Mesenchymal stem cell (in vitro differentiated cells and primary cell): ENCODE measurements around the gene OR4B1.
"Not testable (repeated sequence)": the region's sequence is repeated elsewhere in the genome, so short reads cannot be mapped to it uniquely, and the experiment has no call there.

Experiments
- DNase-seq: peaks from one replicate; pipeline ENCODE4 v3.0.0-alpha.2; 2013
- H2AFZ ChIP-seq: one replicate; pipeline ENCODE4 v1.6.1; 2013; ENCODE audit warnings: low read depth, mild to moderate bottlenecking, control low read depth, inconsistent platforms, low read length, moderate library complexity
- H2AK5ac ChIP-seq: 2 replicates; pipeline ENCODE4 v1.6.1; 2013; ENCODE audit warnings: low read length, moderate library complexity, mild to moderate bottlenecking, inconsistent platforms; ENCODE audit not compliant: severe bottlenecking
- H2BK120ac ChIP-seq: one replicate; pipeline ENCODE4 v1.6.1; 2013; ENCODE audit warnings: low read depth, mild to moderate bottlenecking, inconsistent platforms, low read length, moderate library complexity
- H2BK12ac ChIP-seq, 2 experiments: one replicate each; pipeline ENCODE4 v1.6.1; 2013; ENCODE audit warnings: inconsistent platforms in 2 of 2, low read length in 2 of 2, mild to moderate bottlenecking in 2 of 2, moderate library complexity in 2 of 2, control low read depth in 1 of 2
- H2BK15ac ChIP-seq: one replicate; pipeline ENCODE4 v1.6.1; 2013; ENCODE audit warnings: mild to moderate bottlenecking, low read depth, inconsistent platforms; ENCODE audit not compliant: poor library complexity, severe bottlenecking
- H2BK5ac ChIP-seq: 2 replicates; pipeline ENCODE4 v1.6.1; 2013; ENCODE audit warnings: low read depth, mild to moderate bottlenecking, low read length, control low read depth, inconsistent platforms; ENCODE audit not compliant: poor library complexity, severe bottlenecking
- H3K14ac ChIP-seq, 2 experiments: one replicate each; pipeline ENCODE4 v1.6.1; 2013; ENCODE audit warnings: inconsistent platforms in 2 of 2, low read length in 2 of 2, control low read depth in 1 of 2, mild to moderate bottlenecking in 1 of 2, moderate library complexity in 1 of 2
- H3K18ac ChIP-seq, 2 experiments: one replicate each; pipeline ENCODE4 v1.6.1; 2013; ENCODE audit warnings: inconsistent platforms in 2 of 2, low read length in 2 of 2, control low read depth in 1 of 2, low read depth in 1 of 2, mild to moderate bottlenecking in 1 of 2
- H3K23ac ChIP-seq, 2 experiments: one replicate each; pipeline ENCODE4 v1.6.1; 2013; ENCODE audit warnings: inconsistent platforms in 2 of 2, low read length in 2 of 2, mild to moderate bottlenecking in 2 of 2, moderate library complexity in 2 of 2, control low read depth in 1 of 2
- H3K27ac ChIP-seq: 2 replicates; pipeline ENCODE4 v1.5.1; 2013; ENCODE audit warnings: mild to moderate bottlenecking, moderate library complexity, low read length, control low read depth, inconsistent platforms; ENCODE audit not compliant: poor library complexity, severe bottlenecking
- H3K27me3 ChIP-seq, 2 experiments: 2 replicates each; pipeline versions ENCODE4 v1.6.1 to v1.7.0; 2013; ENCODE audit warnings: low read length in 2 of 2, mild to moderate bottlenecking in 2 of 2, moderate library complexity in 2 of 2, control low read depth in 1 of 2, inconsistent platforms in 1 of 2; ENCODE audit not compliant: control insufficient read depth in 1 of 2, insufficient read depth in 1 of 2
- H3K36me3 ChIP-seq, 2 experiments: 2 replicates each; pipeline versions ENCODE4 v1.6.1 to v1.7.0; 2013; ENCODE audit warnings: low read length in 2 of 2, control low read depth in 1 of 2, inconsistent platforms in 1 of 2, low read depth in 1 of 2, mild to moderate bottlenecking in 1 of 2; ENCODE audit not compliant: insufficient read depth in 2 of 2, control insufficient read depth in 1 of 2
- H3K4ac ChIP-seq, 2 experiments: one replicate each; pipeline ENCODE4 v1.6.1; 2013; ENCODE audit warnings: inconsistent platforms in 2 of 2, low read length in 2 of 2, mild to moderate bottlenecking in 2 of 2, moderate library complexity in 2 of 2, control low read depth in 1 of 2, low read depth in 1 of 2
- H3K4me1 ChIP-seq: 2 replicates; pipeline ENCODE4 v1.6.1; 2013; ENCODE audit warnings: low read depth, low read length, control low read depth; ENCODE audit not compliant: control insufficient read depth, insufficient read depth
- H3K4me2 ChIP-seq: 2 replicates; pipeline ENCODE4 v1.6.1; 2013; ENCODE audit warnings: low read length, mild to moderate bottlenecking, inconsistent platforms; ENCODE audit not compliant: poor library complexity, severe bottlenecking
- H3K4me3 ChIP-seq, 2 experiments: 2 replicates each; pipeline versions ENCODE4 v1.5.1 to v1.7.0; 2013; ENCODE audit warnings: low read length in 2 of 2, mild to moderate bottlenecking in 2 of 2, control low read depth in 1 of 2, low read depth in 1 of 2; ENCODE audit not compliant: insufficient read depth in 1 of 2
- H3K79me1 ChIP-seq: replicated peaks from 2 replicates; pipeline ENCODE4 v1.6.1; 2013; ENCODE audit warnings: mild to moderate bottlenecking, control low read depth, low read length, inconsistent platforms; ENCODE audit not compliant: poor library complexity, severe bottlenecking
- H3K9ac ChIP-seq: 2 replicates; pipeline ENCODE4 v1.7.0; 2013; ENCODE audit warnings: mild to moderate bottlenecking, low read length, moderate library complexity
- H3K9me3 ChIP-seq: 2 replicates; pipeline ENCODE4 v1.7.0; 2013; ENCODE audit warnings: mild to moderate bottlenecking, low read length; ENCODE audit not compliant: control insufficient read depth
- H4K8ac ChIP-seq: one replicate; pipeline ENCODE4 v1.6.1; 2013; ENCODE audit warnings: inconsistent platforms, mild to moderate bottlenecking, low read length, moderate library complexity
- H4K91ac ChIP-seq: one replicate; pipeline ENCODE4 v1.6.1; 2013; ENCODE audit warnings: mild to moderate bottlenecking, low read length, inconsistent platforms
- WGBS: methylation state at CpG from one replicate; pipeline ENCODE4 v1.1.7; 2013; ENCODE audit warnings: mixed read lengths; 5-methylcytosine and 5-hydroxymethylcytosine counted together

The OR4B1 gene

GRCh38 chr11:48230057-48230456 lies 13.4 kb downstream of the OR4B1 start:
- not testable (repeated sequence) for H2BK12ac ChIP-seq, H3K23ac ChIP-seq, H4K8ac ChIP-seq, H3K14ac ChIP-seq, H3K4me2 ChIP-seq, H3K27ac ChIP-seq, H3K36me3 ChIP-seq, H4K91ac ChIP-seq, H3K4ac ChIP-seq, H2BK15ac ChIP-seq, H2BK5ac ChIP-seq, DNase-seq, H2BK120ac ChIP-seq, H2AFZ ChIP-seq, H3K79me1 ChIP-seq, H3K18ac ChIP-seq, H3K27me3 ChIP-seq, H3K9me3 ChIP-seq, H3K4me1 ChIP-seq, H3K4me3 ChIP-seq, H3K9ac ChIP-seq, H2AK5ac ChIP-seq
- WGBS, result 83% methylated on average over 11 of the region's 11 CpGs

DNA sequence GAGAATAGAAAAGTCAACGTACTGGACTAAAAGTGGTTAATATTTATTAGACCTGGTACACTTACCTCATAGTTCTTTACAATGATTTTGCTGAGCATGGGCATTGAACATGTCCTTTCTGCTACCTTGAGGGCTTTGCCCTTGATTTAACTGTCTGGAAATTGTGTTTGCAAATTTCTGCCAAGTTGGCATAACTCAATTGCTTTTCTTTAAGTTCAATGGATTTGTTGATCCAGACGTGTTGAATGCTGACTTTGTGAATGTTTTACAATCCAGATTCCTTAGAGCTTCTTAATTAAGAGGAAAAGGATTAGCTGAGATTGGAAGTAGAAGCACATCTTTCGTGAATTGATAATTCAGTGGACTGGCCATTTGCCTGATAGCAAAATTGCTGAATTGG lies 21.1 kb downstream of the OR4B1 start:
- H3K27ac ChIP-seq, result no peak overlapping the region

GRCh38 chr11:48242501-48242900 lies 25.9 kb downstream of the OR4B1 start:
- no peak overlapping the region for H2BK5ac ChIP-seq
- no peak overlapping the region for H3K18ac ChIP-seq
- no peak overlapping the region for H2BK15ac ChIP-seq
- no peak overlapping the region for H2AFZ ChIP-seq
- H3K4me2 ChIP-seq, result no peak overlapping the region
- no peak overlapping the region for H3K27ac ChIP-seq
- H2BK120ac ChIP-seq, result no peak overlapping the region
- H4K8ac ChIP-seq, result no peak overlapping the region
- H3K14ac ChIP-seq, result no peak overlapping the region
- WGBS, result 64% methylated on average over 3 of the region's 3 CpGs
- H4K91ac ChIP-seq, result no peak overlapping the region
- no peak overlapping the region for H3K4ac ChIP-seq
- H2AK5ac ChIP-seq, result no peak overlapping the region
- H3K23ac ChIP-seq, result no peak overlapping the region
- no peaks in the 10 kb centered on the region for H3K36me3 ChIP-seq
- no peaks in the 10 kb centered on the region for H3K79me1 ChIP-seq
- no peak overlapping the region for H3K9ac ChIP-seq
- DNase-seq, result no peak
- no peak overlapping the region for H3K4me3 ChIP-seq
- H2BK12ac ChIP-seq, result no peak overlapping the region
- no peaks in the 10 kb centered on the region for H3K27me3 ChIP-seq
- no peaks in the 10 kb centered on the region for H3K4me1 ChIP-seq
- no peaks in the 10 kb centered on the region for H3K9me3 ChIP-seq

More for the DNA sequence above, 21.1 kb downstream of the OR4B1 start:
- Histone ChIP-seq H3K9ac (no peak overlapping the region), H2BK5ac (no peak overlapping the region), H3K4me3 (no peak overlapping the region), H3K79me1 (no peaks in the 10 kb centered on the region), H3K18ac (no peak overlapping the region), H2BK120ac (no peak overlapping the region), H4K91ac (no peak overlapping the region), H4K8ac (no peak overlapping the region), H3K14ac (no peak overlapping the region), H3K4me1 (no peaks in the 10 kb centered on the region), H3K36me3 (no peaks in the 10 kb centered on the region), H3K23ac (no peak overlapping the region), H2BK15ac (no peak overlapping the region), H3K4me2 (no peak overlapping the region), H3K4ac (no peak overlapping the region), H3K27me3 (no peaks in the 10 kb centered on the region), H2AK5ac (no peak overlapping the region), H3K9me3 (no peaks in the 10 kb centered on the region), H2BK12ac (no peak overlapping the region), H2AFZ (no peak overlapping the region)
- DNase-seq, result no peak
- 30% methylated on average over 2 of the region's 3 CpGs for WGBS

- no peak within 1 kb of the TSS for H2BK5ac ChIP-seq
- H3K4ac ChIP-seq, result no peak within 1 kb of the TSS
- no peak within 1 kb of the TSS for H2BK15ac ChIP-seq
- no peak within 1 kb of the TSS for H2AK5ac ChIP-seq
- H2AFZ ChIP-seq, result no peak within 1 kb of the TSS
- H4K91ac ChIP-seq, result no peak within 1 kb of the TSS
- no peaks in the 10 kb centered on the region for H3K79me1 ChIP-seq
- H3K36me3 ChIP-seq, result no peaks in the 10 kb centered on the region
- no peaks in the 10 kb centered on the region for H3K4me1 ChIP-seq
- H3K4me3 ChIP-seq, result no peak within 1 kb of the TSS
- no peak within 1 kb of the TSS for H3K14ac ChIP-seq
- no peak within 1 kb of the TSS for H2BK120ac ChIP-seq
- H3K27me3 ChIP-seq, result no peaks in the 10 kb centered on the region
- no peak within 1 kb of the TSS for H2BK12ac ChIP-seq
- H3K23ac ChIP-seq, result no peak within 1 kb of the TSS
- H3K4me2 ChIP-seq, result no peak within 1 kb of the TSS
- DNase-seq, result no peak
- no peak within 1 kb of the TSS for H3K27ac ChIP-seq
- no peak within 1 kb of the TSS for H3K18ac ChIP-seq
- H3K9ac ChIP-seq, result no peak within 1 kb of the TSS
- peaks cover 12% of the 10 kb centered on the region for H3K9me3 ChIP-seq
- H4K8ac ChIP-seq, result no peak within 1 kb of the TSS
Measured at GRCh38 chr11:48244804-48245203, 28.2 kb downstream of the OR4B1 start, which contains the start of gene OR4X2. Gene OR4X2 (plus strand): TSS chr11:48245104. CDS start chr11:48245104, 0 bp downstream.
